Endothelial cell of umbilical vein (primary cell): ENCODE measurements around the gene BNC1. TPM values are rescaled to one million over a fixed set of nuclear protein-coding genes. Genes with fewer than 3 reads are reported as not detected.

Experiments used
- BruUV-seq: library from RNA; stranded (reverse); fragments of 400-500 nt; replicated peaks from 2 replicates; lab custom pipeline; 2021; lab: Mats Ljungman, UMichigan
- CTCF ChIA-PET: fragments of 300-600, 350-600 bp; sonication (Branson Sonifier 250); formaldehyde crosslinking; loops from one replicate; lab custom pipeline; 2021; ENCODE audit warnings: antibody characterized with exemption, inconsistent platforms; lab: Charles Lee
- POLR2A ChIA-PET: fragments of 300-600, 350-600 bp; sonication (Branson Sonifier 250); formaldehyde crosslinking; loops from one replicate; lab custom pipeline; 2021; ENCODE audit warnings: antibody characterized with exemption, inconsistent platforms; lab: Charles Lee
- DNase-seq: peaks from one replicate; pipeline ENCODE4 v3.0.0-alpha.2; 2011; ENCODE audit warnings: low read depth, low spot score
- FAIRE-seq: peaks from 2 replicates; lab custom pipeline; 2011; peaks lifted over from hg19 to GRCh38; lab: Jason Lieb, UNC
- H2AFZ ChIP-seq: 2 replicates; pipeline ENCODE4 v1.6.0; 2012; ENCODE audit warnings: low read depth, low read length, control low read depth, inconsistent platforms
- H3K27ac ChIP-seq: 2 replicates; pipeline ENCODE4 v1.5.1; 2011; ENCODE audit warnings: low read depth, mild to moderate bottlenecking, control low read depth, low read length, moderate library complexity; ENCODE audit not compliant: insufficient read depth
- H3K27me3 ChIP-seq, 2 experiments: 2 replicates each; pipeline versions ENCODE4 v1.6.0 to v1.6.1; 2011; ENCODE audit warnings: low read length in 2 of 2, mixed read lengths in 1 of 2; ENCODE audit not compliant: control insufficient read depth in 2 of 2, insufficient read depth in 2 of 2
- H3K36me3 ChIP-seq, 2 experiments: 2 replicates in 1 of 2; 3 replicates in 1 of 2; pipeline ENCODE4 v1.5.1; 2011; ENCODE audit warnings: low read length in 2 of 2, mild to moderate bottlenecking in 1 of 2, moderate library complexity in 1 of 2; ENCODE audit not compliant: control insufficient read depth in 2 of 2, insufficient read depth in 2 of 2; ENCODE audit errors: extremely low read depth in 1 of 2
- H3K4me1 ChIP-seq: 3 replicates; pipeline ENCODE4 v1.5.1; 2011; ENCODE audit warnings: mild to moderate bottlenecking, low read length; ENCODE audit not compliant: control insufficient read depth, insufficient read depth; ENCODE audit errors: extremely low read depth
- H3K4me2 ChIP-seq: 2 replicates; pipeline ENCODE4 v1.6.1; 2011; ENCODE audit warnings: low read length, control low read depth, mixed read lengths; ENCODE audit not compliant: insufficient read depth
- H3K4me3 ChIP-seq, 3 experiments: fragments of 200-600 bp in 1 of 3; sonication (generic), shearing (Covaris generic) in 1 of 3; replicated peaks in 1 of 3; 2 replicates each; pipeline ENCODE4 v1.5.1; 2011 to 2016; ENCODE audit warnings: control low read depth in 3 of 3, low read length in 3 of 3, mild to moderate bottlenecking in 2 of 3, inconsistent platforms in 1 of 3, low read depth in 1 of 3, moderate library complexity in 1 of 3; ENCODE audit not compliant: insufficient read depth in 1 of 3
- H3K79me2 ChIP-seq: 2 replicates; pipeline ENCODE4 v1.6.0; 2012; ENCODE audit warnings: low read length, inconsistent platforms; ENCODE audit not compliant: control insufficient read depth, insufficient read depth
- H3K9ac ChIP-seq: replicated peaks from 2 replicates; pipeline ENCODE3; 2011; ENCODE audit warnings: low read length, control low read depth; ENCODE audit not compliant: insufficient read depth; ENCODE audit errors: extremely low read depth
- H3K9me1 ChIP-seq: replicated peaks from 3 replicates; pipeline ENCODE4 v1.6.0; 2011; ENCODE audit warnings: mild to moderate bottlenecking, low read length; ENCODE audit not compliant: control insufficient read depth, insufficient read depth; ENCODE audit errors: extremely low read depth
- H3K9me3 ChIP-seq: replicated peaks from 2 replicates; pipeline ENCODE4 v1.5.1; 2012; ENCODE audit warnings: low read length, inconsistent platforms; ENCODE audit not compliant: control insufficient read depth, insufficient read depth
- H4K20me1 ChIP-seq: replicated peaks from 2 replicates; pipeline ENCODE3; 2011; ENCODE audit warnings: mild to moderate bottlenecking, low read length; ENCODE audit not compliant: control insufficient read depth, insufficient read depth; ENCODE audit errors: extremely low read depth
- CTCF ChIP-seq, 2 donors: IDR thresholded peaks; 1 replicate in 1 of 2; 2 replicates in 1 of 2; pipeline ENCODE4 v1.5.1; 2011; ENCODE audit warnings: low read length in 2 of 2, mild to moderate bottlenecking in 2 of 2, moderate library complexity in 2 of 2, control low read depth in 1 of 2, inconsistent platforms in 1 of 2, low read depth in 1 of 2; ENCODE audit not compliant: insufficient read depth in 1 of 2; ENCODE audit errors: extremely low read depth in 1 of 2
- EZH2 ChIP-seq: IDR thresholded peaks from 2 replicates; pipeline ENCODE4 v1.6.1; 2012; ENCODE audit warnings: borderline replicate concordance, low read depth, mild to moderate bottlenecking, moderate library complexity, low read length, inconsistent platforms; ENCODE audit not compliant: severe bottlenecking
- FOS ChIP-seq: IDR thresholded peaks from 2 replicates; pipeline ENCODE4 v1.6.1; 2011; ENCODE audit warnings: mild to moderate bottlenecking, low read length, moderate library complexity, borderline replicate concordance; ENCODE audit not compliant: insufficient read depth
- GATA2 ChIP-seq: IDR thresholded peaks from 2 replicates; pipeline ENCODE4 v1.7.0; 2011; ENCODE audit warnings: low read depth, mild to moderate bottlenecking, moderate library complexity, mixed read lengths, low read length; ENCODE audit not compliant: insufficient read length, insufficient read depth
- JUN ChIP-seq: IDR thresholded peaks from 2 replicates; pipeline ENCODE4 v1.6.1; 2011; ENCODE audit warnings: borderline replicate concordance, low read depth; ENCODE audit not compliant: insufficient read length, insufficient read depth
- MAX ChIP-seq: IDR thresholded peaks from 2 replicates; pipeline ENCODE4 v1.6.1; 2011; ENCODE audit not compliant: insufficient read depth, insufficient read length
- MYC ChIP-seq: IDR thresholded peaks from one replicate; pipeline ENCODE4 v1.6.1; 2011; ENCODE audit warnings: mild to moderate bottlenecking, low read depth, low read length
- POLR2A ChIP-seq: IDR thresholded peaks from 2 replicates; pipeline ENCODE4 v1.6.1; 2012; ENCODE audit warnings: low read depth, mild to moderate bottlenecking, control low read depth, low read length
- POLR2AphosphoS5 ChIP-seq: IDR thresholded peaks from 2 replicates; pipeline ENCODE4 v1.6.1; 2012; ENCODE audit warnings: low read depth, mild to moderate bottlenecking, control low read depth, low read length, moderate library complexity; ENCODE audit not compliant: insufficient read depth
- dilution Hi-C: fragments of 300-500 bp; cut with MboI; formaldehyde crosslinking; loops from one replicate; pipeline ENCODE4 v1.15.0; 2019; ENCODE audit warnings: low sequenced_read_pairs; ENCODE audit not compliant: extremely low pct_ligation_motif_present
- intact Hi-C: fragments of 100-400 bp; cut with micrococcal nuclease; formaldehyde crosslinking; loops from one replicate; pipeline ENCODE4 v1.10.0; 2022
- polyA plus RNA-seq, 4 experiments: library from polyadenylated mRNA; depleted of rRNA in 3 of 4; stranded (reverse) in 3 of 4; unstranded in 1 of 4; fragments of >200 nt; gene quantifications; 2 replicates each; pipeline versions ENCODE4 v1.2.1 to v1.2.3, GENCODE V29; 2011 to 2012; ENCODE audit warnings: missing spikeins in 1 of 4
- total RNA-seq: library from RNA; stranded (reverse); gene quantifications from 2 replicates; pipeline ENCODE4 v1.2.3, GENCODE V29; 2021

Gene BNC1
- total and polyA plus RNA-seq, 2 donors (not counting 3 experiments of a cell fraction or from before 2014, with no cell fraction given), result 3.4 to 3.9 TPM

- intact Hi-C loops, result no loop called here
- H2AFZ ChIP-seq, result no peak overlapping the region
- H3K4me2 ChIP-seq, result no peak overlapping the region
- H3K4me1 ChIP-seq, result no peaks in the 10 kb centered on the region
- DNase-seq (no peak), FAIRE-seq (no peak)
- H3K36me3 ChIP-seq, result no peaks in the 10 kb centered on the region
- H3K27me3 ChIP-seq, result peaks cover 0 to 3% of the 10 kb centered on the region in 2 experiments
- no peak overlapping the region for H3K9ac ChIP-seq
- CTCF ChIA-PET, result no interaction called here
- TF ChIP-seq POLR2A (no peak), JUN (no peak), POLR2AphosphoS5 (no peak), MYC (no peak), CTCF (IDR thresholded peaks at IDR 0.05; ENCODE audit: extremely low read depth in 1 of 2, insufficient read depth in 1 of 2, low read depth in 1 of 2, low read length in 2 of 2) (no peak), GATA2 (no peak), MAX (no peak), EZH2 (no peak), FOS (no peak)
- dilution Hi-C loops, result no loop called here
- BruUV-seq, result no TSS peak
- no peaks in the 10 kb centered on the region for H3K9me3 ChIP-seq
- H3K4me3 ChIP-seq, result no peak overlapping the region
- no peak overlapping the region for H3K27ac ChIP-seq
- peaks cover 13% of the 10 kb centered on the region for H3K79me2 ChIP-seq
- POLR2A ChIA-PET, result no interaction called here
- H3K9me1 ChIP-seq, result no peaks in the 10 kb centered on the region
- H4K20me1 ChIP-seq, result no peaks in the 10 kb centered on the region
These were observed 9.1 kb downstream of the BNC1 start for GRCh38 chr15:83275412-83275811.
